Jurkat, Clone E6-1 (cell line): ENCODE measurements around the gene NPR2.

Experiments used
- DNase-seq: peaks from one replicate; pipeline ENCODE4 v3.0.0-alpha.2; 2011; ENCODE audit warnings: low read depth, low spot score
- H3K4me3 ChIP-seq: 2 replicates; pipeline ENCODE4 v1.5.1; 2011; ENCODE audit warnings: mild to moderate bottlenecking, low read length, control low read depth, moderate library complexity

Gene NPR2

DNA sequence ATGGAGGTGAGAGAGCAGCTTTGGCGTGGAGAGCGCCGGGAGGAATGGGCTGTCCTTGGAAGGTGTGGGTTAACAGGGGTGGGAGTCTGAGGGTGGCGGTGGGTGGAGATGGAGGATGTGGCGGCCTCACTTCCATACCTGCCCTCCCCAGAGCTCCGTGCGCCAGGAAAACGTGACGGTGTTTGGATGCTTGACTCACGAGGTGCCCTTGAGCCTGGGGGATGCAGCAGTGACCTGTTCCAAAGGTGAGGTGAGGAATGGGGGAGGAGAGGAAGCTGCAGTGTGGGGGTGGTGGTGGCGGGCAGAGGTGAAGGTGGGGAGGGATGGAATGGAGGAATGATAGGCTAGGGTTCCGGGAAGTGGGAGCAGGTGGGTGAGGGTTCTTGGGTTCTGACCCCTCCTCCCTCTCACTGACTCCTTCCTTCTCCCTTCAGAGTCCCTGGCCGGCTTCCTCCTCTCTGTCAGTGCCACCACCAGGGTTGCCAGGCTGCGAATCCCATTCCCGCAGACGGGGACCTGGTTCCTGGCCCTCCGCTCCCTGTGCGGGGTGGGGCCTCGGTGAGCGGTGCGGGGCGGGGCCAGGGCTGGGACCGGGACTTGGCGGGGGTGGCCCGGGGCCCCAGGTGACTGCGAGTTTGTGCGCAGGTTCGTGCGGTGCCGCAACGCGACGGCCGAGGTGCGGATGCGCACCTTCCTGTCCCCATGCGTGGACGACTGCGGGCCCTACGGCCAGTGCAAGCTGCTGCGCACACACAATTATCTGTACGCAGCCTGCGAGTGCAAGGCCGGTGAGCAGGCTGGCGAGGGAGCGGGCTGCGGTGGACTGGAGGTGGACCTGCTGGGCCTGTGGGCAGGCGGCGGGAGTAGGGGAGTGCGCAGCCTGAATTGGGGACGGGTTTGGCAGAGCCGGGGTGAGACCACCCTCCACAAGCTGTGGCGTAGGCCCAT lies 54.7 kb downstream of the NPR2 start:
- H3K4me3 ChIP-seq = no peak overlapping the region
- no peak for DNase-seq

GRCh38 chr9:35847792-35848572 lies 56.6 kb downstream of the NPR2 start:
- H3K4me3 ChIP-seq = no peak overlapping the region
- no peak for DNase-seq

DNA sequence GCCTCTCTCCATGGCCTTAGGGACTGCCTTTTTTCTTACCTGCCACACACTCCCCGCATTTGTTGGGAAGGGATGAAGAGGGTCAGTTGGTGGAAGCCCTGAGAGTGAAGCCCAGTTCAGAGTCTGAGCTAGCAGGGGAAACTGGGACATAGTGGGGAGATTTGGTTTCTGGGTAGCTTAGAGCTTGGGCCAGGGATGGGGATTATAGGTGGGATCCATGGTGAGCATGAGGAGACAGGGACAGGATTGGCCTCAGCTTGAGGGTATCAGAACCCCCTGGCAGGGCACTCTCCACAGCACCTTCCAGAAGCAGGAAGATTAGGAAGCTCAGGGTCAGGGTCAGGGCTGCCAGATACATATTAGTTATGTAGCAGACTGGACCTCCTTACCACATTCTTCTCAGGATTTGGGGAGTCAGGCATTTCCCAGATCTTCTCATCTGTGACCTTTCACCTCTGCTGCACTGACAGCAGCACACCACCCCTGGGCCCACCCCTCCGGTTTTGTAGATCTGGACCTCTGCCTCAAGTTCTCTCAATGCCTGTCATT lies 61.0 kb downstream of the NPR2 start:
- H3K4me3 ChIP-seq = no peak overlapping the region
- DNase-seq = no peak

DNA sequence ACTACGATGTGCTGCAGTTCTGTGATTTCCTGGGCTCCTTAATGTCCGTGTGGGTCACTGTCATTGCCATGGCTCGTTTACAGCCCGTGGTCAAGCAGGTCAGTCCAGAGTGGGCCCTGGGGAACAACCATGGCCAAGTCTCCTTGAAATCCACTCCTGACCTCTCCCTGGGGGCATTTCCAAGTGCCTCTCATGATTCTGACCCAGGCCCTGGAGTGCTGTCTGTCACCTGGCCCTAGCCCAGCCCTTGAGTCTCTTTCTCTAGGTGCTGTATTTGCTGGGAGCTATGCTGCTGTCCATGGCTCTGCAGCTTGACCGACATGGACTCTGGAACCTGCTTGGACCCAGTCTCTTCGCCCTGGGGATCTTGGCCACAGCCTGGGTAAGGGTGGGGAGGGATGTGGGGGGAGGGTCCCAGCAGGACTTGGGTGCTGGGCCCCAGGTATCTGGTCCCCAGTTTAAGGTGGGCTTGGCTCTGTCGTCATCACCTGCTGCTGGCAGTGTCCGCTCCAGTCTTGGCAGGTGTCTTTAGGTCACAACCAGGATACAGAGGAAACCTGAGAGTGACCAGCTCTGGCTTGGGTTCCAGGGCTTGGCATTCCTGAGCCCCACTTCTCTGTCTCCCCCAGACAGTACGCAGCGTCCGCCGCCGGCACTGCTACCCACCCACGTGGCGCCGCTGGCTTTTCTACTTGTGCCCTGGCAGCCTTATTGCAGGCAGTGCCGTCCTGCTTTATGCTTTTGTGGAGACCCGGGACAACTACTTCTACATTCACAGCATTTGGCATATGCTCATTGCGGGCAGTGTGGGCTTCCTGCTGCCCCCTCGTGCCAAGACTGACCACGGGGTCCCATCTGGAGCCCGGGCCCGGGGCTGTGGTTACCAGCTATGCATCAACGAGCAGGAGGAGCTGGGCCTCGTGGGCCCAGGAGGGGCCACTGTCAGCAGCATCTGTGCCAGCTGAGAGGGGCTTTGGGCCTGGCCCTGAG lies 61.8 kb downstream of the NPR2 start:
- no peak for DNase-seq
- H3K4me3 ChIP-seq = no peak overlapping the region

- no peak for DNase-seq
- no peak overlapping the region for H3K4me3 ChIP-seq
These were observed 62.8 kb downstream of the NPR2 start for GRCh38 chr9:35854091-35854762.

DNA sequence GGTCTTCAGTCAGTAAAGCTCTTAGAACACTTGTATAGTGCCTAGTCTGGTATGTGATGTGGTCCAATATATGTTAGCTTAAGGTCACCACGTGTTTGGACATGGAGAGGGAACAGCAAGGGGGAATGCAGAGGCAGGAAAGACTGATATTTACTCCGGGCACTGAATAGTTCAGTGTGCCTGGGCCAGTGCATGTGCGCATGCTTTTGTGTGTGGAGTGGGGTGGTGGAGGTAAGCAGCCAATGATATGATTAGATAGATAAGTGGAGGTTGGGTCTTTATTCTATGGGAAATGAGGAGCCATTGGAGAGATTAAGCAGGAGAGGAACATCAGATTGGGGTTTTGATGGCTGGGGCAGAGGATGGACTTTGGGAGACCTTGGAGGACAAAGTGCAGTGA lies 64.8 kb downstream of the NPR2 start:
- H3K4me3 ChIP-seq = no peak overlapping the region
- DNase-seq = no peak

DNA sequence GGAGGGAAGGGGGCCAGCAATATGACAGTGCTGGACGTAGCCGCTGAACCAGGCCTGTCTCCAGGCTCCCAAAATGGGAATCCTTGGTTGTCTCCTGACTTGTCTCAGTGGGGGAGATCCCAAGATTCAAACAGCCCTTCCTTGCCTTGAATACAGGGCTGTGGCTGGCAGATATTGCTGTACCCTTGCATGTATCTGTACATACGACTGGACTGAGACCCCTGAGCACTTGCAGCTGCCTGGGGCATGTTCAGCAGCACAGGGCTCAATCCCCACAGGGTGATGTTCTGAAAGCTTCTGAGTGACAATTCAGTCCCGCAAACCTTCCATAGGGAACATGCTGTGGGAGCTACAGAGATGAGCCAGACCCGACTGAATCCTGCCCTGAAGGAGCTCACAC lies 65.5 kb downstream of the NPR2 start:
- H3K4me3 ChIP-seq = no peak overlapping the region
- DNase-seq = no peak

- DNase-seq = no peak
These were observed 67.1 kb downstream of the NPR2 start for GRCh38 chr9:35858458-35858857.

More at GRCh38 chr9:35858458-35858857, 67.1 kb downstream of the NPR2 start:
- H3K4me3 ChIP-seq = no peak overlapping the region
